ENCODE measurements around the gene MYBPH. TPM values are rescaled to one million over a fixed set of nuclear protein-coding genes. Genes with fewer than 3 reads are reported as not detected.

The MYBPH gene
- total and polyA plus RNA-seq, 10 of the 15 experiments (the other 5 are each of a cell fraction or from before 2014, with no cell fraction given), result 0.06 to 0.10 TPM; not detected in 8

GRCh38 chr1:203171341-203172183 lies 4.1 kb downstream of the MYBPH start:
- Histone ChIP-seq H3K27me3 (replicated peaks in 1 of 2; ENCODE audit: control insufficient read depth in 2 of 2, insufficient read depth in 2 of 2, low read length in 1 of 2) (no peaks in the 10 kb centered on the region; a peak in 2 of 4 replicates), H3K4me2 (ENCODE audit: control insufficient read depth, insufficient read depth) (no peak overlapping the region), H2AFZ (ENCODE audit: control insufficient read depth, low read depth, low read length) (no peak overlapping the region), H3K27ac (ENCODE audit: control insufficient read depth, insufficient read depth) (no peak overlapping the region), H3K9ac (ENCODE audit: control insufficient read depth, insufficient read depth, low read length) (no peak overlapping the region), H3K79me2 (ENCODE audit: control insufficient read depth, insufficient read depth, low read length) (no peaks in the 10 kb centered on the region), H3K36me3 (ENCODE audit: control insufficient read depth in 2 of 2, insufficient read depth in 2 of 2, low read length in 1 of 2) (no peaks in the 10 kb centered on the region), H3K9me3 (replicated peaks; ENCODE audit: control insufficient read depth, insufficient read depth, low read length) (no peaks in the 10 kb centered on the region), H3K4me3 (no peak overlapping the region), H4K20me1 (ENCODE audit: control insufficient read depth, insufficient read depth) (no peaks in the 10 kb centered on the region), H3K4me1 (ENCODE audit: control insufficient read depth, insufficient read depth, low read length) (peaks cover 4% of the 10 kb centered on the region; the same call in 1 of the 2 replicates)
- ChIA-PET POLR2A (no interaction called here), RAD21 (ENCODE audit: unreplicated experiment) (interaction anchor here (0.9 to 4.5 kb wide), 7 partner anchors 20 to 137 kb away, joined by 3 to 35 read pairs (median 13); no protein-coding TSS in a partner anchor), CTCF (interaction anchor here (0.5 to 8.0 kb wide), 24 partner anchors 9 to 307 kb away, joined by 3 to 114 read pairs (median 6); no protein-coding TSS in a partner anchor), SMC1A (ENCODE audit: uncharacterized antibody, unreplicated experiment) (interaction anchor here (1.3 to 3.6 kb wide), 6 partner anchors 10 to 132 kb away, joined by 5 to 28 read pairs (median 10); no protein-coding TSS in a partner anchor)
- no TSS peak for BruUV-seq (replicated peaks)
- no peak for DNase-seq (ENCODE audit: low read depth, low spot score)
- in situ Hi-C loops (cut with MboI) (no loop called here), intact Hi-C loops (cut with micrococcal nuclease; ENCODE audit: unreplicated experiment) (loop anchor here (1.0 to 5.0 kb wide), 4 partner anchors 45 to 132 kb away; no protein-coding TSS in a partner anchor)
- WGBS (ENCODE audit: insufficient coverage, insufficient replicate concordance, low lambda C conversion rate, missing lambda C conversion rate), result 68% methylated on average over 22 of the region's 22 CpGs
- TF ChIP-seq SMARCA5 (IDR thresholded peaks at IDR 0.05) (no peak), ESRRA (IDR thresholded peaks at IDR 0.05; ENCODE audit: low read length) (no peak), IRF3 (IDR thresholded peaks at IDR 0.05) (no peak), NR2F1 (conservative IDR thresholded peaks at IDR 0.05) (no peak)
- TF ChIP-seq, protein P1, sequence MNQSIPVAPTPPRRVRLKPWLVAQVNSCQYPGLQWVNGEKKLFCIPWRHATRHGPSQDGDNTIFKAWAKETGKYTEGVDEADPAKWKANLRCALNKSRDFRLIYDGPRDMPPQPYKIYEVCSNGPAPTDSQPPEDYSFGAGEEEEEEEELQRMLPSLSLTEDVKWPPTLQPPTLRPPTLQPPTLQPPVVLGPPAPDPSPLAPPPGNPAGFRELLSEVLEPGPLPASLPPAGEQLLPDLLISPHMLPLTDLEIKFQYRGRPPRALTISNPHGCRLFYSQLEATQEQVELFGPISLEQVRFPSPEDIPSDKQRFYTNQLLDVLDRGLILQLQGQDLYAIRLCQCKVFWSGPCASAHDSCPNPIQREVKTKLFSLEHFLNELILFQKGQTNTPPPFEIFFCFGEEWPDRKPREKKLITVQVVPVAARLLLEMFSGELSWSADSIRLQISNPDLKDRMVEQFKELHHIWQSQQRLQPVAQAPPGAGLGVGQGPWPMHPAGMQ (IDR thresholded peaks at IDR 0.05; ENCODE audit: borderline replicate concordance), result no peak
- ATAC-seq, result no peak
- no peak for FAIRE-seq
